HG02943 (cell line): ENCODE data around the gene S100A9.

Source experiments
- ATAC-seq: cut with Tn5 transposase; IDR thresholded peaks from one replicate; pipeline ENCODE4 v1.9.1; 2021; ENCODE audit warnings: mild to moderate bottlenecking, low read depth, moderate library complexity; ENCODE audit not compliant: unreplicated experiment

S100A9 gene

GRCh38 chr1:153359241-153359640 lies 1.6 kb downstream of the S100A9 start:
- no peak for ATAC-seq

- ATAC-seq: no peak
Observed at GRCh38 chr1:153360190-153360589, 2.5 kb downstream of the S100A9 start.

DNA sequence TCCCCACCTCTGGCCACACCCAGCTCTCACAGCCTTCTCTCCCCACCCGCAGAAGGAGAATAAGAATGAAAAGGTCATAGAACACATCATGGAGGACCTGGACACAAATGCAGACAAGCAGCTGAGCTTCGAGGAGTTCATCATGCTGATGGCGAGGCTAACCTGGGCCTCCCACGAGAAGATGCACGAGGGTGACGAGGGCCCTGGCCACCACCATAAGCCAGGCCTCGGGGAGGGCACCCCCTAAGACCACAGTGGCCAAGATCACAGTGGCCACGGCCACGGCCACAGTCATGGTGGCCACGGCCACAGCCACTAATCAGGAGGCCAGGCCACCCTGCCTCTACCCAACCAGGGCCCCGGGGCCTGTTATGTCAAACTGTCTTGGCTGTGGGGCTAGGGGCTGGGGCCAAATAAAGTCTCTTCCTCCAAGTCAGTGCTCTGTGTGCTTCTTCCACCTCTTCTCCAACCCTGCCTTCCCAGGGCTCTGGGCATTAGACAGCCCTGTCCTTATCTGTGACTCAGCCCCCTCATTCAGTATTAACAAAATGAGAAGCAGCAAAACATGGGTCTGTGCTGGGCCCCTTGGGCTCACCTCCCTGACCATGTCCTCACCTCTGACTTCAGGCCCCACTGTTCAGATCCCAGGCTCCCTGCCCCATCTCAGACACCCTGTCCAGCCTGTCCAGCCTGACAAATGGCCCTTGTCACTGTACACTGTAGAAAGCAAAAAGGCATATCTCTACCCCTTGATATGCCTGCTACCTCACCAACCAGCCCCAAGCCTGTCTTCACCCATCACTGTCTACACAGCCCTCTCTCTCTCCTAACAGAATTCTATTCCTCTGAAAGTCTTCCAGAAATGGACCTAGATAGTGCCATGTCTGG lies 3.2 kb downstream of the S100A9 start:
- ATAC-seq: no peak

GRCh38 chr1:153361480-153362109 lies 3.9 kb downstream of the S100A9 start:
- no peak for ATAC-seq

GRCh38 chr1:153362187-153362775 lies 4.6 kb downstream of the S100A9 start:
- no peak for ATAC-seq

DNA sequence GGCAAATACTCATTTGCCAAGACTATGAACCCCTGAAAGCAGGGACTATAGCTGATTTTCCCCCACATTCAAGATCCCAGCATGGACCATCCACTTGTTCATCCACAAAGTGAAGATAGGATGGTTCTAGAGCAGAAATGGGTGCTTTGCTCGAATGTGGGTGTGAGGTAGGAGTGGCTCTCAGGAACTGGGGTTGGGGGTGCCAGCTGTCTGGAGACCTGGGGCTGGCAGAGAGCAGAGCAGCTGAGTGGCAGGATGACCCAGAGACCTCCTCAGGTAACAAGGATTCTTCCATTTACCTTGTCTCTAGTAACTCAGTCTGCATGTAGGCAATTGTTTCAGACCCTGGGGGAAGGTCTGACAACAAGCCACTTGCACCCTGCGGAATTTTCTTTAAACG lies 6.0 kb downstream of the S100A9 start:
- ATAC-seq: no peak

- ATAC-seq: no peak
Observed at GRCh38 chr1:153364156-153364555, 6.5 kb downstream of the S100A9 start.

DNA sequence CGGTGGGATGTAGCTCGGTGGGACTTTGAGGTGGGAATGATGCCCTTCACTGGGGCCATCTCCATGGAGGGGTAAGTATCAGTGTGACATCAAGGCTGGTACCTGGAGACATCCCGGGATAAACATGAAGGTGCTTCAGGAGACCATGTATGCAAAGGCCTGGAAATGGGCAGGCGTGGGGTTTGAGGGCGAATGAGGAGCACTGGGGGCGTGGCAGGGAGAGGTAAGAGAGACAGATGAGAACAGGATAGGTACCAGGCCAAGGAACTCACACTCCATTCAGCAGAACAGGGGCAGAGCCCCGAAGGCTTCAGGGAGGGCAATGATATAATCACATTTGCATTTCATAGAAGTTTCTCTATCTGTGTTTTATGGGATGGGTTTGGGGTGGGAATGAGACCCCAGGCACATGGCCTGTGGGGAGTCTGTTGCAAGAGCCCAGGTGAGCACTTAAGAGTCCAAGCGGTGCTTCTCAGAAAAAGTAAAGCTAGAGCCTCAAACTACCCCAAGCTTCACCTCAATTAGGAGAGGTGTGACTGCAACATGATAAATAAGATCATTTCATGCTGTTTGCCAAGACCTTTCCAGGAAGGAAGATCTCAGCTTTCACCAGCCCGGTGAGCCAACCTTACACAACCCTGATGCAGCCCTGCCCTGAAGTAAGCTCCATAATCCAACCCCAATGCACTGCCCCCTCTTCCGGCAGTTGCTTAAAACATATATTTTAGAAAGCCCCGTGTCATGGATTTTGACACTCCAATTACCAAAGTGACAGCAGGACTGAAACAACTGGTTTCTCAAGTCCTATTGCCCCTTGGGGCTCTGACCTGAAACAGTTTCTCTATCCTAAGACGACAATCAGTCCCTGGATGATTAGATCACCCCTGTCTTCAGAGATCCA lies 7.4 kb downstream of the S100A9 start:
- no peak for ATAC-seq

DNA sequence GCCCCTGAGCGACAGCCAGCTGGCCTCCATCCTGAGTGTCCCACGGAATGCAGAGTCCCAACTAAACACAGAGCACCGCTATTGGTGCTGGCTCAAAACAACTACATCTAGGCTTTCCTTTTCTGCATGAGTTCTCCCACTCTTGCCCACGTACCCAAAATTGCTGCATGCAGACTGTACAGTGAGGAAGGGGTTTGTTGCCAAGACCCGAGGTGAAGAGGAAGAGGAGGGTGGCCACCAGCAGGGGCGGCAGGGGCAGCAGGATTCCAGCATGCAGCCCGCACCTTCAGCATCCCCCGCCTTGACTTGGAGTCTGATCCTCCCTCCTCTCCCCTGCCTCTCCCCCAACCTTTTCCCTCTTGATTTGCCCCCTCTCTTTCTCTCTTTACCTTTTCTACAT lies 8.0 kb downstream of the S100A9 start:
- ATAC-seq: no peak

DNA sequence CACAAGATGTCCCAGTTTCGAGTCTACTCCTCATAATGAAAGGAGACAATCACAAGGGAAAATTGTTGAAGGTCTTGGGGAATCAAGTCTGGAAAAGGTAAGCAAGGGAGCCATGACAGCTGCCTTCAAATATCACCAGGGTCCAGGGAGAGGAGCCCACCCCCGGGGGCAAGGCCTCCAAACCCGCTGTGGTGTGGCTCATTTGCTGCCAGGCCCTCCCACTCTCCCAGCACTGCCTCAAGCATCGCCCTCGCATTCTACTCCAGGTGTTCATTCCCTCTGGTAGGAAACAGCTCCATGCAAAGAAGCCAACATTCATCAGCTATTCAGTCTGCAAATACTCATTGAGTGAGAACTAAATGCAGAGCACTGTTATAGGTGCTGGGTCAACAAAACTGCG lies 8.6 kb downstream of the S100A9 start:
- no peak for ATAC-seq

GRCh38 chr1:153367090-153367489 lies 9.4 kb downstream of the S100A9 start:
- ATAC-seq: no peak

DNA sequence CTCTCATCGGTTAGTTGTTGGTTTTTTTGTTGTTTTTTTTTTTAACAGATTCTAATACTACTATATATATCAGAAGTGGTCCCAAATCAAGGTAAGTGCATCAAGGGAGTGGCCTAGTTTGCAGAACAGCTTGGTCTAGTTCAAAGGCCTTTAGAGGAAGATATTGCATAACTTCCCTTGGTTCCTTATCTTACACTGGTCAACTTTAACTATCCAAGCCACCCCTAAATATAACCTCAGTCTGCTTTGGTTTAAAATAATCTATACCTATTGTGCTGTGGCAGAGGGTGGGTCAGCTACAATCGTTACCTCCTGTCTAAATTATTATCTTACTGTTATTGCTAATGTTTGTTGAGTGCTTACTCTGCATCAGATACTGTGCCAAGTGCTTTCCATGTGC lies 10.8 kb downstream of the S100A9 start:
- ATAC-seq: no peak

DNA sequence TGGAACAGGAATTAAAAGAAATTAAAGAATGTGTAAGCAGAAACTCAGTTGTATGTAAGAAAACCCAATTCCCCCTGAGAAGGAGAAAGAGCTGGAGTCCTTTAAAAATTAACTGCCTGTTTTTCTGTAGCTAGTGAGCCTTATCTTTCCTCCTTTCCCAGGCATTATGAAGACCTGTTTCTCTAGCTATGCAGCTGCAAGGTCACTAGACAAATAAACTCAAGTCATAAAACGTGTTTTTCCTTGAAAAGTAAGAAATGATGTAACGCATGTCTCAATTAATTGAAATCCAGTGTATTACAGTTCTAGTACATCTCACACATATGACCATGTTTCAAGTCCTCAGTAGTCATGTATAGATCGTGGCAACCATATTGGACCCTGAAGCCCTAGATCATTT lies 12.5 kb downstream of the S100A9 start:
- ATAC-seq: no peak

- ATAC-seq: no peak
Observed at GRCh38 chr1:153371231-153371630, 13.6 kb downstream of the S100A9 start.

DNA sequence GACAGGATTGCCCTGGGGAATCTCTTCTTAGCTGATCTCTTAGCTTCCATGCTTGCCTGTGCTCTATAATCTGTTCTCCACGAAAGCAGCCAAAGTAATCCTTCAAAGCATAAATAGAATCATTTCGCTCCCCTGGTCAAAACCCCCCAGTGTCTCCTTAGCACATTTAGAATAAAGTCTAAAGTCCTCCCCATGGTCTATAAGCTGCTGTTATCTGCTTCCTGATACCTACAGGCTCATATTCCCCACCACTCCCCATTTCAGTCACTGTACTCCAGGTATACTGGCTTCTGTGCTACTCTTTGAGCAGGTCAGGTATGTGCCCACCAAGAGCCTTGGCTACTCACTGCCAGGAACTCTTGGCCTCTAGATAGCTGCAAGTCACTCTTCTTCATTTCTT lies 14.9 kb downstream of the S100A9 start:
- no peak for ATAC-seq

GRCh38 chr1:153374071-153374470 lies 16.4 kb downstream of the S100A9 start:
- no peak for ATAC-seq

- ATAC-seq: no peak
Observed at GRCh38 chr1:153375511-153375910, 17.9 kb downstream of the S100A9 start, which contains the start of gene S100A12. S100A12 (minus strand) TSS chr1:153375621; CDS start chr1:153374592, 1,029 bp downstream.

- no peak for ATAC-seq
Observed at GRCh38 chr1:153379591-153379990, 21.9 kb downstream of the S100A9 start.

GRCh38 chr1:153380711-153381110 lies 23.1 kb downstream of the S100A9 start:
- ATAC-seq: no peak

GRCh38 chr1:153384958-153385580 lies 27.4 kb downstream of the S100A9 start:
- no peak for ATAC-seq
